ENCODE measurements around the gene TRAPPC4. TPM values are rescaled to one million over a fixed set of nuclear protein-coding genes. Genes with fewer than 3 reads are reported as not detected.
A peak's percentile ranks its signal among the peaks of the same experiment; 100 is the strongest.
"Not testable (repeated sequence)": the region's sequence is repeated elsewhere in the genome, so short reads cannot be mapped to it uniquely, and the experiment has no call there.

Gene TRAPPC4
- total RNA-seq, 2 donors from 2014 or later = 75.2 to 77.6 TPM

DNA sequence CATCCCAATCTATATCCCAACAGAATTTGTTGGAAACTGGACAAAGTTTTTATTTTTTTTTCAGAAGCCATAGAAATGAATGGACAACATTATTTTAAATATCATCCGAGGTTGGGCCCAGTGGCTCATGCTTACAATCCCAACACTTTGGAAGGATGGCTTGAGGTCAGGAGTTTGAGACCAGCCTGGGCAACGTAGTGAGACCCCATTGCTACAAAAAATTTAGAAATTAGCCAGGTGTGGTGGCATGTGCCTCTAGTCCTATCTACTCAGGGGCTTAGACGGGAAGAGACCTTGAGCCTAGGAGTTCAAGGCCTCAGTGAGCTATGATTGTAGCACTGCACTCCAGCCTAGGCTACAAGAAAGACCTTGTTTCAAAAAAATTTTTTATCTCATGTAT, 16.2 kb downstream of the TRAPPC4 start:
- no peak overlapping the region for H3K27ac Mint-ChIP-seq
- no peaks in the 10 kb centered on the region for H3K9me3 Mint-ChIP-seq
- H3K36me3 Mint-ChIP-seq (ENCODE audit: low read depth) = no peaks in the 10 kb centered on the region
- no peak overlapping the region for H3K4me3 Mint-ChIP-seq
- ATAC-seq (replicated peaks) = no peak
- no peaks in the 10 kb centered on the region for H3K4me1 Mint-ChIP-seq
- no peaks in the 10 kb centered on the region for H3K27me3 Mint-ChIP-seq

DNA sequence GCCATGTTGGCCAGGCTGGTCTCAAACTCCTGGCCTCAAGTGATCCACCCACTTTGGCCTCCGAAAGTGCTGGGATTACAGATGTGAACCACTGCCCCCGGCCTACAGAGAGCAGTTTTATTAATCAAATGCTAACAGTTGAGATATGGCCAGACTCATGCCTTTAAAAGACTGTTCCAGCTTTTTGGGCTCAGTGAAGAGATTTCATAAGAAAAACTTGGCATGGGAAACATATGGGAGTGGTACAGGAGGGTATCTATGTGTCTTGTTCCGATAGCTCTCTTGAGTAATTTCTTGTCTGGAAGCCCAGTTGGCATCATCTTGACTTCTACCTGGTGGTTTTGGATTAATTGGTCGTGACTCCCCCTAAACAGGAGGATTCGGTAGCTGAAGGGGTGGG, 20.3 kb downstream of the TRAPPC4 start:
- H3K9me3 Mint-ChIP-seq = no peaks in the 10 kb centered on the region
- ATAC-seq (replicated peaks) = no peak
- H3K27me3 Mint-ChIP-seq = no peaks in the 10 kb centered on the region
- H3K4me1 Mint-ChIP-seq = no peaks in the 10 kb centered on the region
- no peak overlapping the region for H3K4me3 Mint-ChIP-seq
- H3K27ac Mint-ChIP-seq = no peak overlapping the region
- H3K36me3 Mint-ChIP-seq (ENCODE audit: low read depth) = no peaks in the 10 kb centered on the region

DNA sequence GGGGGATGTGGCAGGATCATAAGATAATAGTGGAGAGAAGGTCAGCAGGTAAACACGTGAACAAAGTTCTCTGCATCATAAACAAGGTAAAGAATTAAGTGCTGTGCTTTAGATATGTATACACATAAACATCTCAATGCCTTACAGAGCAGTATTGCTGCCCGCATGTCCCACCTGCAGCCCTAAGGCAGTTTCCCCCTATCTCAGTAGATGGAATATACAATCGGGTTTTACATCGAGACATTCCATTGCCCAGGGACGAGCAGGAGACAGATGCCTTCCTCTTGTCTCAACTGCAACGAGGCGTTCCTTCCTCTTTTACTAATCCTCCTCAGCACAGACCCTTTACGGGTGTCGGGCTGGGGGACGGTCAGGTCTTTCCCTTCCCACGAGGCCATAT, 20.9 kb downstream of the TRAPPC4 start:
- H3K4me1 Mint-ChIP-seq; H3K27ac Mint-ChIP-seq; H3K36me3 Mint-ChIP-seq (ENCODE audit: low read depth); H3K9me3 Mint-ChIP-seq; H3K4me3 Mint-ChIP-seq; H3K27me3 Mint-ChIP-seq; ATAC-seq (replicated peaks): not testable (repeated sequence)

DNA sequence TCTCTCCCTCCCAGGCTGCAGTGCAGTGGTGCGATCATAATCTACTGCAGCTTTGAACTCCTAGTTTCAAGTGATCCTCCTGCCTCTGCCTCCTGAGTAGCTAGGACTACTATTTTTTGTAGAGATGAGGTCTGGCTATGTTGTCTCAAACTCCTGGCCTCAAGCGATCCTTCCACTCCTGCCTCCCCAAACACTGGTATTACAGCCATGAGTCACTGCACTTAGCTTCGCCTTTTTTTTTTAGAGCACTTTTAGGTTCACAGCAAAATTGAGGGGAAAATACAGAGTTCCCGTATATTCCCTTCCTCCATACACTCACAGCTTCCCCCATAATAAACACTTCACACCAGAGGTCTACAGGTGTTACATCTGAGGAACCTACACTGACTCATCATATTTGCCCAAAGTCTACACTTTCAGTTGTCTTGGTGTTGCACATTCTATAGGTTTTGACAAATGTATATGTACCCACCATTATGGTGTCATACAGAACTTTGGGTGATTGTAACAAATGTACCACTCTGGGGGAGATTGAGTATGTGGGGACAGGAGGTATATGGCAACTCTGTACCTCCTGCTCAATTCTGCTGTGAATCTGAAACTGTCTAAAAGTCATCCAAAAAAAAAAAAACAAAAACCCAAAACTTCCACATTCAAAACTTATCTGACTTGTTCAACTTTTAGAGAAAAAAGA, 23.4 kb downstream of the TRAPPC4 start:
- ATAC-seq (replicated peaks) = peak; percentile 76
- Mint-ChIP-seq H3K4me1 (no peaks in the 10 kb centered on the region), H3K27ac (no peak overlapping the region), H3K27me3 (no peaks in the 10 kb centered on the region), H3K4me3 (no peak overlapping the region), H3K9me3 (no peaks in the 10 kb centered on the region), H3K36me3 (ENCODE audit: low read depth) (peaks cover 30% of the 10 kb centered on the region)

DNA sequence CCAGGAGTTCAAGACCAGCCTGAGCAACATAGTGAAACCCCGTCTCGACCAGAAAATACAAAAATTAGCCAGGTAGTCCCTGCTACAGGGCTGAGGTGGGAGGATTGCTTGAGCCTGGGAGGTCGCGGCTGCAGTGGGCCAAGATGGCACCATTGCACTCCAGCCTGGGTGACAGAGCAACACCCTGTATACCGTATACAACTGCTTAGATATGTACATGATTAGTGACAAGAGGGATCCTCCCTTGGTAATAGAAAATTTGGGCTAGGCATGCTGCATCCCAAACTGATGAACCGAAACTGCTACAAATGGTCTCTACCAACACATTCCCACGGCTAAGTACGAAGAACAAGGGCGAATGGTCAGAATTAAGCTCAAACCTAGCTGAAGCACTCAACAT, 24.4 kb downstream of the TRAPPC4 start:
- H3K9me3 Mint-ChIP-seq = no peaks in the 10 kb centered on the region
- no peaks in the 10 kb centered on the region for H3K27me3 Mint-ChIP-seq
- ATAC-seq (replicated peaks) = no peak
- no peaks in the 10 kb centered on the region for H3K4me1 Mint-ChIP-seq
- H3K36me3 Mint-ChIP-seq (ENCODE audit: low read depth) = peaks cover 40% of the 10 kb centered on the region
- no peak overlapping the region for H3K4me3 Mint-ChIP-seq
- no peak overlapping the region for H3K27ac Mint-ChIP-seq

DNA sequence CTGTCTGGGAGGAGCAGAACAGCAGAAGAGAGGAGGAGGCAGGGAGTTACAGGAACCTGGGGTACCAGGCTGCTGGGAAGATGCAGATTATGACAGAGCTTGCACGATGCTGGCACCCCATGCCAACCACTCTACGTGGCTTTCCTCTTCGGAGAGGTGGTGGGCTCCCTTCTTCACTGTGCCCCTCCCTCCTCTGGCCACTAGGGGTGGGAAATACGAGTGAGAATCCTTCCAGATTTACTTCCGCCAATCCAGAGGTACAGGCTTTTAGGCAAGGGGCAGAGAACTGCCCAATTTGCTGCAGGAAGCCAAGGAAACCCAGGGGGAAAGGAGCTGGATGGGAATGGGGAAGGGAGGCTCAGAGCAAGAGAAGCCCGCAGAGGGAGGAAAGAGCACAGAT, 26.1 kb downstream of the TRAPPC4 start:
- Mint-ChIP-seq H3K4me1 (peaks cover 8% of the 10 kb centered on the region), H3K9me3 (no peaks in the 10 kb centered on the region), H3K27ac (peak overlapping the region; percentile 38), H3K4me3 (no peak overlapping the region), H3K27me3 (no peaks in the 10 kb centered on the region), H3K36me3 (ENCODE audit: low read depth) (peaks cover 58% of the 10 kb centered on the region)
- ATAC-seq (replicated peaks) = no peak

DNA sequence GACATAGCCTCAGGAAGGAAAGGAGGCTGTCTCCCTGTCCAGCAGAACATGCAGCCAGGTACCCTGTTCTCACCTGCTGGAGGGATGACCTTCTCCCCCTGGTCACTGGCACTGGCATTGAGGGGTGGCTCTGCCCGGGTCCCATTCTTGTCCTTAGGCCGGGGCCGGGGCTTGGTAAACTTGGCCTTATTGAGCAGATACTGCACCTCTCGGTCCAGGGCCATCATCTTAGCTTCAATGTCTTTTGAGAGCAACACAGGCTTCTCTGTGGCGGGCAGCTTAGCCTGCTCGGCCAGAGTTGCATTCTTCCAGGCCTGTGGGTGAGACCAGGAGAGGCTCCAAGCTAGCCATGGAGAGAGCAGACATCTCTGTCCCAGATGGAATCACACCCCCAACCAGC, 27.9 kb downstream of the TRAPPC4 start:
- peaks cover 75% of the 10 kb centered on the region for H3K36me3 Mint-ChIP-seq (ENCODE audit: low read depth)
- no peak overlapping the region for H3K4me3 Mint-ChIP-seq
- no peaks in the 10 kb centered on the region for H3K9me3 Mint-ChIP-seq
- H3K27me3 Mint-ChIP-seq = no peaks in the 10 kb centered on the region
- no peak overlapping the region for H3K27ac Mint-ChIP-seq
- H3K4me1 Mint-ChIP-seq = peaks cover 15% of the 10 kb centered on the region
- no peak for ATAC-seq (replicated peaks)

DNA sequence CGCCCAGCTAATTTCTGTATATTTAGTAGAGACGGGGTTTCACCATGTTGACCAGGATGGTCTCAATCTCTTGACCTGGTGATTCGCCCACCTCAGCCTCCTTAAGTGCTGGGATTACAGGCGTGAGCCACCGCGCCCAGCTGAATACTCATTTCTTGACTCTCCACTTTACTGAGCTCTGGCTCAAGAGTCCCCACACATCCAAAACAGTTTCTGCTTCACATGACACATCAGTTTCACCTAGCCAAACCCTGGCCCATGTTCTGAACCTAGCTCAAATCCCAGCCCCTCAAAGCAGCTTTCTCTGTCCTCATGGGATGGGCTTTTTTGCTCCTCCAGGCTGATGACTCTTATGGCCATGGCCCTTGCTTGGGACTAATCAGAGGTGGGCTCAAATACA, 28.6 kb downstream of the TRAPPC4 start:
- Mint-ChIP-seq H3K27ac (peak overlapping the region; percentile 7), H3K27me3 (no peaks in the 10 kb centered on the region), H3K9me3 (no peaks in the 10 kb centered on the region), H3K36me3 (ENCODE audit: low read depth) (peaks cover 83% of the 10 kb centered on the region), H3K4me3 (no peak overlapping the region), H3K4me1 (peaks cover 18% of the 10 kb centered on the region)
- peak; percentile 71 for ATAC-seq (replicated peaks)

DNA sequence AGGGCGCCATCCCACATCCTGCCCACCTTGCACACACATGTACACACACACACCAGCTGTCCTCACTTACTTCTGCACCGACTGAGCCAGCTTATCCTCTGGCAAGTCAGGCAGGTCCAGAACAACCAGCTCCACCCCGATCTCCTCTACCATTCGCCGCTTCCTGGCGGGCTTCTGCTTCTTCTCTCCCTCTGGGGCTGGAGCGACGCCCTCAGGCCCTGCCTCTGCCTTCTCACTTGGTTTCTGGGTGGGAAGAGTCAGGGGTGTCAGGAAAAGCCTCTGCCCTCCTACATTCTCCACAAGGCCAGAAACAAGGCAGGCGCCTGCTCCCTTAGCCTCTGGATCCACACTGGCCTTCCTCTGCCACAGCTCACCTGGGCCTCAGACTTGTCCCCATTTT, 30.1 kb downstream of the TRAPPC4 start:
- Mint-ChIP-seq H3K36me3 (ENCODE audit: low read depth) (peaks cover 97% of the 10 kb centered on the region), H3K27ac (peak overlapping the region; percentile 63), H3K27me3 (no peaks in the 10 kb centered on the region), H3K4me3 (no peak overlapping the region), H3K4me1 (peaks cover 30% of the 10 kb centered on the region), H3K9me3 (no peaks in the 10 kb centered on the region)
- ATAC-seq (replicated peaks) = no peak

DNA sequence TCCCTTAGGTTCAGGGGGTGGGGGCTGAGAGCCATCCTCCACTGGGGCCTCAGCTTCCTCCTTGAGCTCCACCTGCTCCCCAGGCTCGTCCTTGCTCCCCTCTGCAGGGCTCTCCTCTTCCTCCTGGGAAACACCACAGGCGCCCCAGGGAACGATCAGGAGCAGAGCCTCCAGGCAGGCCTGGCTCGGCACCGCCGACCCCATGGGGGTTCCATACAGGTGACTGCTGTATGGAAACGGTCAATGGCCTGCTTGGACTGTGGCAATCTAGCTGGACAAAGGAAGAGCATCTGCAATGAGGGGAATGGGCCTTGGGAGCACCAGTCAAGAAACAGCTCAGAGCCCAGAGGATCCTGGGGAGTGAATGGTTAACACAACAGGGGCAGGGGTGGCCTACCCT, 30.5 kb downstream of the TRAPPC4 start:
- no peaks in the 10 kb centered on the region for H3K9me3 Mint-ChIP-seq
- no peak overlapping the region for H3K4me3 Mint-ChIP-seq
- peaks cover 34% of the 10 kb centered on the region for H3K4me1 Mint-ChIP-seq
- no peaks in the 10 kb centered on the region for H3K27me3 Mint-ChIP-seq
- ATAC-seq (replicated peaks) = no peak
- H3K36me3 Mint-ChIP-seq (ENCODE audit: low read depth) = peaks cover 100% of the 10 kb centered on the region
- H3K27ac Mint-ChIP-seq = peak overlapping the region; percentile 63

DNA sequence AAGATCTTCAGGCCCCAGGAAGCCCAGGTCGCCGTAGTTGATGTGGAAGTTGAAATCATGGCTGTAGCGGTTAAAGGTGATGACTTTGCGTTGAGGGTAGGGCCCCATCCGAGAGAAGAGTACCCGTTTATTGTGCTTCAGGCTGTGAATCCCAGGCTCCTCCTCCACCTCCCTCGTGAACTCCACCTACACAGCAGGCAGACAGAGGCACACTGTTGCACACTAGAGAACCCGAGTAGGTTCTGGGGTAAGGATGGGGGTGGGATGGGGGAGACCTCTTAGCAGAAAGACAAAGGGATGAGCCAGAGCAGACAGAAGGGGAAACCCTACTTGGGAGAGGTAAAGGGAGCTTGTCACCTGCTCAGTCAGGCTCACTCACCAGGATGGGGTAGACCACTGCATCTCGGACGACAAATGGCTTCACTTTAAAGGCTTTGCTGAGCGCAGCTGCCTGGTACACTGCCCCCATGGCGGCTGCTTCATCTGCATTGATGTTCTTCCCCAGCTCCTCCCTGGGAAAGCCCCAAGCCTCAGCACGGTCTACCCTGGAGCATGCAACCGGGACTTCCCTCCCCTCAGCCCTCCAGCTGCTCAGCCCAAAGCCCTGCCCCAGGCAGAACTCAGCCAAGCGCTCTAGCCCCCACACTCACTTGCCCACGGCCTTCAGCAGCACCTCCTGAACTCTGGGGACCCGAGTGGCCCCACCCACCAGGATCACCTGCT, 33.0 kb downstream of the TRAPPC4 start:
- Mint-ChIP-seq H3K27ac (peak overlapping the region; percentile 87), H3K36me3 (ENCODE audit: low read depth) (peaks cover 97% of the 10 kb centered on the region)
- ATAC-seq (replicated peaks) = peak; percentile 67

DNA sequence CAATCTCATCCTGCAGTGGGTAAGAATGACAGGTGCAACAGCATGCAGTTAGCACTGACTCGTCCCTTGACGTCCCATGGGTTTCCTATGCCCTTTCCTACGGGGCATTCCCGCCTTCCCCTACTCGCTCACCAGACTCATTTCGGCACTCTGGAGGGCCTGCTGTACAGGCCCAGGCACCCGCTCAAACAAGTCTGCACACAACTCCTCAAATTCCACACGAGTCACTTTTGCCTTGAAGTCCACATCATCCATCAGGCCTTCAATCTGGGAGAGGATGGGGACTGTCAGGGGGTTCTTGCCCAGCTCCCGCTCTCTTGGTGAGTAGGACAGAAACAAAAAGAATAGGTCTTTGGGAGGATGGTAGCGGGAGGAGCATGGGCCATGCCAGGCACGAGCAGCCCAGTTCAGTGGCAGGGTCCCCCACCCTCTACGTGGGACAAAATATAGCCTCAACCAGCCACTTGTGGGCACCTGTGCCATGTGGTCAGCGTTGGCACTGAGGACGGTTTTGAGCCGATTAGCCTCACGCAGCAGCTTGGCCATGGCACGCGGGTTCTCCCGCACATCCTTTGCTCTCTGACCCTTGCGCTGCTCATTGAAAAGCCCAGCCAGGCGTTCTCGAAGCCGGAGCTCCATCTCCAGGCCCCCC, 33.7 kb downstream of the TRAPPC4 start:
- Mint-ChIP-seq H3K36me3 (ENCODE audit: low read depth) (peaks cover 96% of the 10 kb centered on the region), H3K9me3 (no peaks in the 10 kb centered on the region)

More for the DNA sequence above, 33.0 kb downstream of the TRAPPC4 start:
- Mint-ChIP-seq H3K4me1 (peaks cover 42% of the 10 kb centered on the region), H3K27me3 (no peaks in the 10 kb centered on the region), H3K9me3 (no peaks in the 10 kb centered on the region), H3K4me3 (peak overlapping the region; percentile 66)

DNA sequence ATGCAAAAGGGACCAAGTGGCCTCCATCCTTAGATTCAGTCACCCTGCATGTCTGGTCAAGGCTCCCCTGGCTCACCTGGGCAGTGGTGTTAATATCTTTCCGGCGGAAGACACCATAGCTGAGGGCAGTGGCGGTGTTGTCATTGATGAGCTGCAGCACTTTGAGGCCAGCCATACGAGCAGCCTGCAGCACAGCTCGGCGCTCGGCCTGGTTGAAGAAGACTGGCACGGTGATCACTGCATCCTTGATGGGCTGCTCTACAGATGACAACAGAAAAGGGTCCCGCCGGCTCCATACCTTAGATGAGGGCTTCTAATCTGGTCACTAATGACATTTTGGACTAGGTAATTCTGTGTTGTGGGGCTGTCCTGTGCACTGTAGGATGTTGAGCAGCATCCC, 35.9 kb downstream of the TRAPPC4 start:
- Mint-ChIP-seq H3K36me3 (ENCODE audit: low read depth) (peaks cover 75% of the 10 kb centered on the region), H3K27me3 (no peaks in the 10 kb centered on the region), H3K27ac (no peak overlapping the region), H3K9me3 (no peaks in the 10 kb centered on the region), H3K4me1 (peaks cover 41% of the 10 kb centered on the region), H3K4me3 (no peak overlapping the region)
- ATAC-seq (replicated peaks) = no peak

More for the DNA sequence above, 33.7 kb downstream of the TRAPPC4 start:
- Mint-ChIP-seq H3K27me3 (no peaks in the 10 kb centered on the region), H3K4me3 (peak overlapping the region; percentile 66), H3K27ac (peak overlapping the region; percentile 87), H3K4me1 (peaks cover 42% of the 10 kb centered on the region)
- no peak for ATAC-seq (replicated peaks)

DNA sequence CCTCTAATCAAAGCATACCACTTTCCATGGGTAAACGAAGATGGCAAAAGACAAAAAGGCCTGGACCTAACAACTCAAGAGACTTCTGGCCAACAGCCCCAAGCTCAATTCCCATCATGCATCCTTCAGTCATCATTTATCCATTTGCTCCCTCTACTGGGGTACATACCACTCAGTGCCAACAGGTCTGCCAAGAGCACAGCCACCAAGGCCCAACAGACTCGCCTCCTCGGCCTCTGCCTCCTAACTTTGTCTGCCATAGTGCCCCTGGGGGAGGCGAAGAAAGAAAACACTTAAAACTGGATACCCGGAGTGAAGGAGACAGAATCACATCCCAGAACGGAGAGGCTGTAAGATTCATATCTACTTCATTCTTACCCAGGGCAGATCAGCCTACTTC, 37.3 kb downstream of the TRAPPC4 start:
- Mint-ChIP-seq H3K27ac (peak overlapping the region; percentile 89), H3K4me1 (peaks cover 37% of the 10 kb centered on the region), H3K9me3 (no peaks in the 10 kb centered on the region), H3K36me3 (ENCODE audit: low read depth) (peaks cover 67% of the 10 kb centered on the region), H3K27me3 (no peaks in the 10 kb centered on the region), H3K4me3 (peak overlapping the region; percentile 95)
- no peak for ATAC-seq (replicated peaks)

All from activated T-helper 17 cell treated with anti-CD3 and anti-CD28 coated beads, Interleukin-2, amount 50 U/mL, for 72 hours (primary cell).